Smooth muscle cell (in vitro differentiated cells): ENCODE data around the gene WDR90. TPM values are rescaled to one million over a fixed set of nuclear protein-coding genes. Genes with fewer than 3 reads are reported as not detected.

Experiments used
- DNase-seq: peaks from one replicate; lab custom pipeline; 2025; ENCODE audit not compliant: unreplicated experiment; lab: John Stamatoyannopoulos, UW
- H2AFZ ChIP-seq: fragments of 200-600 bp; sonication (generic); 2 replicates; pipeline ENCODE4 v1.6.0; 2016; ENCODE audit warnings: antibody characterized with exemption, low read depth, mild to moderate bottlenecking
- H3F3A ChIP-seq: fragments of 200-600 bp; sonication (generic); 2 replicates; pipeline ENCODE4 v1.6.0; 2017; ENCODE audit warnings: antibody characterized with exemption, low read depth
- H3K27ac ChIP-seq: fragments of 200-600 bp; sonication (generic); 2 replicates; pipeline ENCODE4 v1.5.1; 2016; ENCODE audit warnings: low read depth, mild to moderate bottlenecking
- H3K27me3 ChIP-seq: fragments of 200-600 bp; sonication (generic); 2 replicates; pipeline ENCODE4 v1.6.1; 2016; ENCODE audit warnings: low read depth, mild to moderate bottlenecking
- H3K36me3 ChIP-seq: fragments of 200-600 bp; sonication (generic); 2 replicates; pipeline ENCODE4 v1.5.1; 2016; ENCODE audit warnings: low read depth
- H3K4me1 ChIP-seq: fragments of 200-600 bp; sonication (generic); 2 replicates; pipeline ENCODE4 v1.5.1; 2016; ENCODE audit warnings: low read depth
- H3K4me2 ChIP-seq: fragments of 200-600 bp; sonication (generic); 2 replicates; pipeline ENCODE4 v1.6.0; 2016; ENCODE audit warnings: mild to moderate bottlenecking
- H3K4me3 ChIP-seq: fragments of 200-600 bp; sonication (generic); 2 replicates; pipeline ENCODE4 v1.5.1; 2016; ENCODE audit warnings: mild to moderate bottlenecking
- H3K79me2 ChIP-seq: fragments of 200-600 bp; sonication (generic); 2 replicates; pipeline ENCODE4 v1.6.0; 2016; ENCODE audit warnings: low read depth, mild to moderate bottlenecking
- H3K9ac ChIP-seq: fragments of 200-600 bp; sonication (generic); 2 replicates; pipeline ENCODE4 v1.6.0; 2016; ENCODE audit warnings: low read depth
- H3K9me3 ChIP-seq: fragments of 200-600 bp; sonication (generic); replicated peaks from 2 replicates; pipeline ENCODE4 v1.5.1; 2016; ENCODE audit warnings: low read depth
- H4K20me1 ChIP-seq: fragments of 200-600 bp; sonication (generic); 2 replicates; pipeline ENCODE4 v1.6.0; 2016; ENCODE audit warnings: low read depth
- CTCF ChIP-seq: fragments of 200-600 bp; sonication (generic); IDR thresholded peaks from 2 replicates; pipeline ENCODE4 v1.5.1; 2017; ENCODE audit warnings: borderline replicate concordance, mild to moderate bottlenecking, antibody characterized with exemption; ENCODE audit not compliant: insufficient read depth, poor library complexity, severe bottlenecking
- WGBS: methylation state at CpG from one replicate; pipeline ENCODE4 v1.1.7; 2016; ENCODE audit warnings: low lambda C conversion rate; 5-methylcytosine and 5-hydroxymethylcytosine counted together
- polyA plus RNA-seq: library from polyadenylated mRNA; unstranded; fragments of >200 nt; fragmentation: Nextera tagmentation; extraction: Ambion mirVana; gene quantifications from 2 replicates; pipeline ENCODE4 v1.2.1, GENCODE V29; 2016
- total RNA-seq: library from RNA; depleted of rRNA; stranded (reverse); fragments of >200 nt; gene quantifications from 2 replicates; pipeline ENCODE4 v1.2.3, GENCODE V29; 2014

Gene WDR90
- total and polyA plus RNA-seq, 2 experiments from 2014 or later: 8.4 to 10.4 TPM

DNA sequence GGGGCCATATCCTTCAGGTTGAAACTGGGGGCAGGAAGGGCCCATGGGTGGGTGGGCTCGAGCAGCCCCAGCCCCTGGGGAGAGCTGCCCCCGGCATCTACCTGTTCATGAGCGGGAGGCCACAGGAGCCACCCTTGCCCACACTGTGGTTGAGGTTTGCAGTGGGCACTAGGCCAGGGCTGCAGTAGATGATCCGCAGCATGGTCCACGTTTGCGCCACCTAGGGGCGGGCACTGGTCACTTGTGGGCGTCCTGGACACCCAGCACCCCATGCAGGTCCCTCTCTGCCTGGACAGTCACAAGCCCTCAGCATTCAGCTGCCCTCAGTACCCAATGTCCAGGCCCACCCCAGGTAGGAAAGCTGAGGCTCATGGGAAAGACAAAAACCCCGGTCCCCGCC is 36.8 kb downstream of the WDR90 start:
- H3K4me1 ChIP-seq: peaks cover 22% of the 10 kb centered on the region
- H3K27ac ChIP-seq: no peak overlapping the region
- peaks cover 27% of the 10 kb centered on the region for H4K20me1 ChIP-seq
- WGBS: 80% methylated on average over 9 of the region's 10 CpGs
- H3K9me3 ChIP-seq: no peaks in the 10 kb centered on the region
- DNase-seq: no peak
- no peaks in the 10 kb centered on the region for H3K27me3 ChIP-seq
- no peak overlapping the region for H2AFZ ChIP-seq
- peak; percentile 34 for TF ChIP-seq CTCF
- no peak overlapping the region for H3K4me2 ChIP-seq
- no peaks in the 10 kb centered on the region for H3F3A ChIP-seq
- no peaks in the 10 kb centered on the region for H3K36me3 ChIP-seq
- no peak overlapping the region for H3K9ac ChIP-seq
- no peak overlapping the region for H3K4me3 ChIP-seq
- H3K79me2 ChIP-seq: peaks cover 38% of the 10 kb centered on the region

- Histone ChIP-seq H2AFZ (no peak overlapping the region), H3K4me1 (peaks cover 15% of the 10 kb centered on the region), H3K27me3 (peaks cover 6% of the 10 kb centered on the region), H3K9ac (no peak overlapping the region), H3K9me3 (no peaks in the 10 kb centered on the region), H3K4me2 (no peak overlapping the region), H3K79me2 (peaks cover 31% of the 10 kb centered on the region), H4K20me1 (peaks cover 20% of the 10 kb centered on the region), H3K36me3 (no peaks in the 10 kb centered on the region), H3K4me3 (no peak overlapping the region), H3F3A (no peaks in the 10 kb centered on the region), H3K27ac (no peak overlapping the region)
- DNase-seq: no peak
- no peak for TF ChIP-seq CTCF
- 98% methylated on average over 51 of the region's 51 CpGs for WGBS
Observed at GRCh38 chr16:686459-687260, 37.5 kb downstream of the WDR90 start.

- Histone ChIP-seq H3F3A (no peaks in the 10 kb centered on the region), H3K36me3 (no peaks in the 10 kb centered on the region), H4K20me1 (peaks cover 11% of the 10 kb centered on the region), H3K27me3 (peaks cover 15% of the 10 kb centered on the region), H3K4me1 (peaks cover 15% of the 10 kb centered on the region), H3K27ac (no peak overlapping the region), H2AFZ (no peak overlapping the region), H3K9ac (no peak overlapping the region), H3K79me2 (peaks cover 23% of the 10 kb centered on the region), H3K4me3 (no peak overlapping the region), H3K4me2 (no peak overlapping the region), H3K9me3 (no peaks in the 10 kb centered on the region)
- WGBS: 93% methylated on average over 18 of the region's 19 CpGs
- TF ChIP-seq CTCF: no peak
- DNase-seq: no peak
Observed at GRCh38 chr16:687499-687898, 38.3 kb downstream of the WDR90 start.
